RKO (cell line): ENCODE data around the gene ZNF317.
"Not testable (repeated sequence)": the region's sequence is repeated elsewhere in the genome, so short reads cannot be mapped to it uniquely, and the experiment has no call there.

Source experiments
- DNase-seq: peaks from one replicate; pipeline ENCODE4 v3.0.0-alpha.2; 2016; ENCODE audit warnings: low spot score

The ZNF317 gene

GRCh38 chr19:9175326-9175725, 35.1 kb downstream of the ZNF317 start:
- DNase-seq = no peak

GRCh38 chr19:9178901-9179300, 38.7 kb downstream of the ZNF317 start, which contains the start of gene OR7D2:
Gene OR7D2 (plus strand): TSS chr19:9178979. CDS start chr19:9185782, 6,803 bp downstream.
- peak; percentile 43 for DNase-seq

- DNase-seq = no peak
These were observed 42.8 kb downstream of the ZNF317 start for GRCh38 chr19:9183000-9183399.

GRCh38 chr19:9187191-9187590, 47.0 kb downstream of the ZNF317 start:
- DNase-seq = no peak

- DNase-seq = no peak
These were observed 49.3 kb downstream of the ZNF317 start for GRCh38 chr19:9189535-9189934.

- DNase-seq = not testable (repeated sequence)
These were observed 57.8 kb downstream of the ZNF317 start for GRCh38 chr19:9198044-9198443.

GRCh38 chr19:9205501-9206113, 65.4 kb downstream of the ZNF317 start:
- peak; percentile 72 for DNase-seq
